Astrocyte (in vitro differentiated cells and primary cell): ENCODE data around the gene IFT20.

Source experiments
- EZH2 ChIP-seq: IDR thresholded peaks from 2 replicates; pipeline ENCODE4 v1.6.1; 2012; ENCODE audit warnings: mild to moderate bottlenecking, low read length, inconsistent platforms; ENCODE audit not compliant: insufficient read depth
- TF ChIP-seq, protein P1 (sequence below): IDR thresholded peaks from 2 replicates; pipeline ENCODE4 v1.5.1; 2011; ENCODE audit warnings: low read depth, mild to moderate bottlenecking, inconsistent platforms, low read length, moderate library complexity; ENCODE audit not compliant: insufficient read depth

DNA sequence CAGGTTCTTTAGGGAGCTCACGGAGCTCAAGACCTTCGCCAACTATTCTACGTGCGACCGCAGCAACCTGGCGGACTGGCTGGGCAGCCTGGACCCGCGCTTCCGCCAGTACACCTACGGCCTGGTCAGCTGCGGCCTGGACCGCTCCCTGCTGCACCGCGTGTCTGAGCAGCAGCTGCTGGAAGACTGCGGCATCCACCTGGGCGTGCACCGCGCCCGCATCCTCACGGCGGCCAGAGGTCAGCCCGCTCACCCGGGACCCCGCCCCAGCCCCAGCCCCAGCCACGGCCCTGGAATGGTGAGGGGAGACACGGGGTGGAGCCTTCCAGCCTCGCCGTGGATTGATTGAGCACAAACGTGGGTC, 49.7 kb upstream of the IFT20 start:
- TF ChIP-seq, protein P1, sequence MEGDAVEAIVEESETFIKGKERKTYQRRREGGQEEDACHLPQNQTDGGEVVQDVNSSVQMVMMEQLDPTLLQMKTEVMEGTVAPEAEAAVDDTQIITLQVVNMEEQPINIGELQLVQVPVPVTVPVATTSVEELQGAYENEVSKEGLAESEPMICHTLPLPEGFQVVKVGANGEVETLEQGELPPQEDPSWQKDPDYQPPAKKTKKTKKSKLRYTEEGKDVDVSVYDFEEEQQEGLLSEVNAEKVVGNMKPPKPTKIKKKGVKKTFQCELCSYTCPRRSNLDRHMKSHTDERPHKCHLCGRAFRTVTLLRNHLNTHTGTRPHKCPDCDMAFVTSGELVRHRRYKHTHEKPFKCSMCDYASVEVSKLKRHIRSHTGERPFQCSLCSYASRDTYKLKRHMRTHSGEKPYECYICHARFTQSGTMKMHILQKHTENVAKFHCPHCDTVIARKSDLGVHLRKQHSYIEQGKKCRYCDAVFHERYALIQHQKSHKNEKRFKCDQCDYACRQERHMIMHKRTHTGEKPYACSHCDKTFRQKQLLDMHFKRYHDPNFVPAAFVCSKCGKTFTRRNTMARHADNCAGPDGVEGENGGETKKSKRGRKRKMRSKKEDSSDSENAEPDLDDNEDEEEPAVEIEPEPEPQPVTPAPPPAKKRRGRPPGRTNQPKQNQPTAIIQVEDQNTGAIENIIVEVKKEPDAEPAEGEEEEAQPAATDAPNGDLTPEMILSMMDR: no peak
- TF ChIP-seq EZH2: no peak
